HG03558 (cell line): ENCODE results near the gene CDCP1.
"Not testable (repeated sequence)": the region's sequence is repeated elsewhere in the genome, so short reads cannot be mapped to it uniquely, and the experiment has no call there.

Experiments used
- ATAC-seq: cut with Tn5 transposase; IDR thresholded peaks from one replicate; pipeline ENCODE4 v1.9.1; 2021; ENCODE audit warnings: moderate number of reproducible peaks; ENCODE audit not compliant: unreplicated experiment; ENCODE audit errors: extremely low read depth

The CDCP1 gene

DNA sequence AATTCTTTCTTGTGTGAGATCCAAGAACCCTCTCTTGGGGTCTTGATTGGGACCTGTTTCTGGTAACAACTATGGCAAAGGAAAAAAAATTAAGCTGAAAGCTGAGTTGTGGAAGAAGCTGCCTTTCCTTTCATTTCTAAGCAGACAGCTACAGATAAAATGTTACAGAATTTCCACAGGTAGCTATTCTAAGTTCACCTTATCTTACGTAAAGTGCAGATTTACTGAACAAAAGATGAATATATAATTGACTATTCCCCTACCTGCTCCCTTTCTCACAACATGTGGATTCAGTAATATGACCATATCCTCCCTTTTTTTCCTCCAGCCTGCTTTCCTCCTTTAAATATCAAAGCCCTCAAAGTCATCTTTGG, 83.5 kb downstream of the CDCP1 start:
- no peak for ATAC-seq

GRCh38 chr3:45060165-45060892, 85.8 kb downstream of the CDCP1 start:
- no peak for ATAC-seq

- ATAC-seq, result no peak
Observed at GRCh38 chr3:45059132-45059531, 87.0 kb downstream of the CDCP1 start.

GRCh38 chr3:45057557-45057956, 88.6 kb downstream of the CDCP1 start:
- no peak for ATAC-seq

- ATAC-seq, result no peak
Observed at GRCh38 chr3:45056608-45057301, 89.4 kb downstream of the CDCP1 start.

DNA sequence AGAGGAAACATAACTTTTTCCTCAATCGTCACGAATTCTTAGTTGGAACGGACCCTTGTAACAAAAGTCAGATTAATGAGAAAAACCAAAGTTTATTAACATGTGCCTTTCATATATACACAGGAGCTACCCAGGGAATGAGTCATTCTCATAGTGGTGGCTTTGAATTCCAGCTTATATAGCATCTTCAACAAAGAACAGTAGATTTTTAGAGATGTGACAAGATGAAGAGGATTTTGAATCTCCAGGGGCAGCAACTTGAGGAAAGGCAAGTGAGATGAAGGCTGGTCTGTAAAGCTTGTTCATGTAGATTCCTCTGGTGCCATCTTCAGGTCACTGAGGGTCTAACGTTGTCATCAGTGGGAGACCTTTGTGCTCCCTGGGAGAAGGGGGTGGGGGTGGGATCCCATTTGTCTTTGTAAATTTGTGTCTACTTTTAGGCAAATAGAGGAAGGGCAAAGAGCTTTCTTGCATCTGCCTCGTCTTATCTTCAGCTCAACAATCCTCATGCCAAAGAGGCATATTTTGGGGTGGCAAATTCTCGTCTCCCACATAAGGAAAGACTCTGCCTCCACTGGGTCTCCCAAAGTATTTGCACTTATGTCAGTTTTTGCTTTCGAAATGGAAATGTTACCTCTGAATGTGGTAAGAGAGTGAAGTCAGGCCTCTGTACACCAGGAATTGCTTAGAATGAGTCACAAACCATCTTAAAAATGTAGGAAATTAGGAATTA, 90.6 kb downstream of the CDCP1 start:
- no peak for ATAC-seq

- ATAC-seq, result no peak
Observed at GRCh38 chr3:45055032-45055410, 91.2 kb downstream of the CDCP1 start.

- no peak for ATAC-seq
Observed at GRCh38 chr3:45054196-45054857, 91.9 kb downstream of the CDCP1 start.

DNA sequence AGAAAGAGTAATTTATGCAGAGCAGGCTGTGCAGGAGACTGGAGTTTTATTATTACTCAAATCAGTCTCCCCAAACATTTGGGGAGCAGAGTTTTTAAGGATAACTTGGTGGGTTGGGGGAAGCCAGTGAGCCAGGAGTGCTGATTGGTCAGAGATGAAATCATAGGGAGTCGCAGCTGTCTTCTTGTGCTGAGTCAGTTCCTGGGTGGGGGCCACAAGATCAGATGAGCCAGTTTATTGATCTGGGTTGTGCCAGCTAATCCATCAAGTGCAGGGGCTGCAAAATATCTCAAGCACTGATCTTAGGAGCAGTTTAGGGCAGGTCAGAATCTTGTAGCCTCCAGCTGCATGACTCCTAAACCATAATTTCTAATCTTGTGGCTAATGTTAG, 92.4 kb downstream of the CDCP1 start:
- not testable (repeated sequence) for ATAC-seq

DNA sequence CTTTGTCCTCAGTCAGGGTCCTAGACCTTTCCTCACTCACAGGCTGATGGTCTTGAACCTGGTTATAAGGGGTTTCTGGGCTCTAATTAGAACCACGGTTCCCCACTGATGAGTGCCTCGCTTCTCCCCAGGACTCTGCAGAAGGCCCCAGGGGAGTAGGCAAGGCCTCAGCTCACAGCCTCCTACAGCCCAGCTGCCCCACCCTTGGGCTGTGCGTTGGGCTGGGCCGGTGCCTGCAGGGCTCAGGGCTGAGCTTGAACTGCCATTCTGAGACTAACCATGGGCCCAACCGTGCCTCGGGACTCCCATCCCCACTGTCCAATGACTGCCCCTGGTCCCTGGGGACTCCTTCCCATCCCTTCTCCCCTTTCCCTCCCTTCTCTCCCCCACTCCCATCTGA, 94.5 kb downstream of the CDCP1 start:
- ATAC-seq, result no peak

DNA sequence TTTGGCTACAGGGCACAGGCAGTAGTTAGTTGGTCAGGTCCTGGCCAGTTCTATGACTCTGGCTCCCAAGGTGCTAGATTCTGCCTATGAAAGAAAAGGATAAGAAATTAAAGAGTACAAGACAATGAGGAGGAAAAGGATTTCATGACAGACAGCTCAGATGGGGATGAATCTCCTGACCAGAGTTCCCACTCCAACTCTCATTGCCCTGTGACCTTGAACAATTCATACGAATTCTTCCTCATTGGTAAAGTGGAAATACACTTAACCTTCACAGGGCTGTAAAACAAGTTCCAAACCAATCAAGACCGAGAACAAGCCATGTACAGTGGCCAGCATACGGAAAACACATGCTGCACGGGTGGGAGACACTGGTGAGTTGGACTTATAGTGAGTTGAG, 96.4 kb downstream of the CDCP1 start:
- ATAC-seq, result no peak

DNA sequence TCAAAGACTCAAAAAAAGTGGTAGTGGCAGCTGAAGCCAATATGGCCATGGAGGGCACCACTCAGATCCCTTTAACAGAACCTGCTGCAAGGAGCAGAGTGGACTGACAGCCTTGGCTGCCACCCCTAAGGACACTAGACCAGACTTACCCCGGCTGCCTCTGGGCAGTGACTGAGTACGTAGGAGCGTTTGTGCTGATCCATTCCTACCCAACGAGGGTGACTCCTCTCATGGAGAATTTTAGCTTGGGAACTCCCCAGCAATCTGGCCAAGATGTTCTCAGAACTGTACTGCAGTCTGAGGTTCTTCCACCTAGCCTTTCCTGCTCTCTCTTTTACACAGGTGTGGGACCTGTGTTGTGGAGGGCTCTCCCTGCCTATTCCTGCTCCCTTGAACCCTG, 97.9 kb downstream of the CDCP1 start:
- ATAC-seq, result no peak

GRCh38 chr3:45043728-45044299, 102.4 kb downstream of the CDCP1 start:
- no peak for ATAC-seq

- no peak for ATAC-seq
Observed at GRCh38 chr3:45042162-45042561, 104.0 kb downstream of the CDCP1 start.

DNA sequence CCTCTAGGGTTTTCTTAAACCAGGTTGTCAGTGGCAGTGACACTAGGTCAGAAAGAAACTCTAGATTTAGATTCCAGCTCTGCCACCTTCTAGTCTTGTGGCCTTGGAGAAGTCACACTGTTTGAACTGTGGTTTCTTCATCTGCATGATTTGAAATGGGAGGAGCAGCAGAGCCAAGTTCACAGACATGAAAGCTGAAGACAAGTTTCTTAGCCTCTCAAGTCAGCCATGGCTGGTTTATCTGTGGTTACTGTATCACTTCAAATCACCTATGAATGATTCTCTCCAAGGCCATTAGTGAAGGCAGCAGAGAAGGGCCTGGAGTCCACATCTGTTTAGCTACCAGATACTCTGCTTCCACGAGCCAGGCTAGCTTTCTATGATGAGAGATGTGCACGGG, 104.5 kb downstream of the CDCP1 start:
- ATAC-seq, result no peak

DNA sequence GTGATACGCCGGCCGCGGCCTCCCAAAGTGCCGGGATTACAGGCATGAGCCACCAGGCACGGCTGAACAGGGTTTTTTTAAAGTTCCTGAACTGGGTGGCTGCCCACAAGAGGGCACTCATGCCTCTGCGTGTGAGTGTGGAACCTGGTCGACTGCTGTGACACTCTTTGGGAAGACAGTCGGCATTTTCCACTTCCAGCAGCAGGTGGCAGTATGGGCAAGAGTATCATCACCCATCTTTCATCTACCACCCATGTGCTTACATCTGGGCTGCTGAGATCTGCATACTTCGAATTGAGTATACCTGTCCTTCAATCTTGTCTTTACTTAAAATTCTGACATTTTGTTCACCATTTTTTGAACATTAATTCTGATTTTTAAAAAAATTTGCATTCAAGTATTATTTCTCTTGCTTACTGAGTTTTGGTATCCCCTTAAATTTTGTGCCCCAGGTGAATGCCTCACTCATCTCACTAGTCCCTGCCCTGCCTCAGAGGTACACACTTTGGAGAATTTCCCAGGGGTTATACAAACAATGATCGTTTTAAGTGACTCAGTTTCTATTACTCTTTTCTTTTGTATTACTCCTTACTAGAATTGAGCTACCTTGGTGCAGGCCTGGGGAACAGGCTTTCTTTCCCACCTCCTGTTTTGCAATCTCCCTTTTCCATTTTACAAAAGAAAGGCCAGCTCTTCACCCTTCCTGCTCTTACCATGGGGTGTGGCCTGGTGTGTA, 108.3 kb downstream of the CDCP1 start:
- no peak for ATAC-seq

GRCh38 chr3:45035441-45036301, 110.5 kb downstream of the CDCP1 start:
- ATAC-seq, result no peak

DNA sequence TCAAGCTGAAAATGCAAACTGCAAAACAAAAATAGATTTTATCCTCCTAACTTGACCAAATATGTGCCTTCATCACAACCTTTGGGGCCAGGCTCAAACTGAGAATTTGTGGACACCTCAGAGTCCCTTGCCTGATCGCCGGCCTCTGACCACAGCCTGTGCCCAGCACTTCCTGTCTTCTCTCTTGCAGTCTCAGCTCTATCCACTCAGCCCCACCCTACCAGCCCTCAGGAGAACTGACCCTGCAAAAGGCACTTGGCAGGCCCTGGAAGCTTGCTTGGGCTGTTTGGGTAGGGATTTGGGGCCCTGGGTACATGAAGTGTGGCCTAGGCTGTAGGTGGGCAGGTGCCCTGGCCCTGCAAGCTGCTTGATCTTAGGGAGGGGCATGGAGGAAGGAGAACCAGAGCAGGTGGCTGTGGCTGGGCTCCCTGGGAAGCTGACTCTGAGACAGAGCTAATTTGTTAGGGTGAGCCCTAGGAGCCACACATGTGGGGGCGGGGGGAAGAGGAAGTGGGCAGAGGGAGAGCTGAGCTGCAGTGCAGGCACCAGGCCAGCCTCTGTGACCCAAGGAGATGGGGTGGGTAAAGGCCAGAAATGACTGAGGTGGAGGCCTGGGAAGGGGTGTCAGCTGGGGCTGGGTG, 111.4 kb downstream of the CDCP1 start:
- no peak for ATAC-seq

DNA sequence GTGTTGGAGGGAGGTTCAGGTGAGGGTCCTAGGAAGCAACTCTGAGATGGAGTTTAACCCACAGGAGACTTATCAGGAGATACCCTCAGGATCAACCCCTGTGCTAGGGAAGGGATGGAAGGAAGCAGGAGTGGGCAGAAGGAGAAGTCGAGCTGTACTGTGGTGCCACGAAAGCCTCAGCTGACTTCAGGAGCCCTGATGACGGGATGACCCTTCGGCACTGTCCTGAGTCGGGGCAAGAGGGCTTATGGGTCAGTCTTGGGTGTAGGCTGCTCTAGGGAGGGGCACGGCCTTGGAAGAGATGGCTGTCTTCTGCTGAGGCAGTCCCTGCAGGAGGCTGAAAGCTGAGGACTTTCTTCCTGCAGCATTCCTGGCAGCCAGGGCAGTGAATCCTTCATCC, 112.4 kb downstream of the CDCP1 start:
- ATAC-seq, result no peak
